HCT116 (cell line): ENCODE results near the gene THAP3. TPM values are rescaled to one million over a fixed set of nuclear protein-coding genes. Genes with fewer than 3 reads are reported as not detected.

Experiments used
- ATAC-seq: fragments of 200-7000 bp; cut with Tn5 transposase; 2 replicates; pipeline ENCODE4 v1.9.1; 2020; ENCODE audit warnings: mild to moderate bottlenecking, moderate library complexity
- BruUV-seq: library from RNA; stranded (reverse); fragments of 400-500 nt; replicated peaks from 2 replicates; lab custom pipeline; 2021; lab: Mats Ljungman, UMichigan
- CTCF ChIA-PET: fragments of 300-600 bp; sonication (Branson Sonifier 250); formaldehyde crosslinking; loops from one replicate; lab custom pipeline; 2021; ENCODE audit warnings: antibody characterized with exemption; lab: Charles Lee
- POLR2A ChIA-PET: fragments of 300-600, 350-600 bp; sonication (Branson Sonifier 250); formaldehyde crosslinking; loops from one replicate; lab custom pipeline; 2021; ENCODE audit warnings: antibody characterized with exemption; lab: Charles Lee
- RAD21 ChIA-PET, 2 experiments: fragments of 300-600 bp; sonication (Branson Sonifier 250); formaldehyde crosslinking; loops; one replicate each; lab custom pipeline; 2023; ENCODE audit warnings: low total read pairs in 2 of 2; ENCODE audit not compliant: uncharacterized antibody in 2 of 2, unreplicated experiment in 2 of 2, low non-redundant PET in 1 of 2; lab: Charles Lee
- DNase-seq: peaks from one replicate; pipeline ENCODE4 v3.0.0-alpha.2; 2010; ENCODE audit warnings: low read depth, low spot score
- H2AFZ ChIP-seq: fragments of 200-600 bp; shearing (Covaris generic), sonication (generic); 2 replicates; pipeline ENCODE4 v1.6.1; 2017; ENCODE audit warnings: low read depth, mixed run types, mixed read lengths, antibody characterized with exemption, low read length; ENCODE audit not compliant: poor library complexity, severe bottlenecking
- H3K27ac ChIP-seq: 2 replicates; pipeline ENCODE4 v1.5.1; 2012; ENCODE audit warnings: low read depth, low read length
- H3K27me3 ChIP-seq: fragments of 200-600 bp; sonication (generic); 2 replicates; pipeline ENCODE4 v1.6.1; 2016; ENCODE audit warnings: mixed run types, low read length, mixed read lengths; ENCODE audit not compliant: insufficient read depth
- H3K36me3 ChIP-seq, 2 experiments: fragments of 200-500 bp in 1 of 2; fragments of 200-600 bp in 1 of 2; sonication (Bioruptor generic) in 1 of 2; sonication (generic) in 1 of 2; 2 replicates each; pipeline versions ENCODE4 v1.5.1 to v1.6.1; 2014 to 2016; ENCODE audit warnings: low read length in 2 of 2, inconsistent platforms in 1 of 2, mixed read lengths in 1 of 2, mixed run types in 1 of 2; ENCODE audit not compliant: insufficient read depth in 2 of 2, control insufficient read depth in 1 of 2
- H3K4me1 ChIP-seq, 2 experiments: fragments of 200-600 bp in 1 of 2; sonication (generic) in 1 of 2; 2 replicates each; pipeline versions ENCODE4 v1.5.1 to v1.6.1; 2012 to 2017; ENCODE audit warnings: low read length in 2 of 2, inconsistent platforms in 1 of 2, mild to moderate bottlenecking in 1 of 2, mixed read lengths in 1 of 2, mixed run types in 1 of 2, moderate library complexity in 1 of 2; ENCODE audit not compliant: insufficient read depth in 2 of 2, control insufficient read depth in 1 of 2
- H3K4me2 ChIP-seq: fragments of 200-600 bp; sonication (generic); 2 replicates; pipeline ENCODE4 v1.6.1; 2017; ENCODE audit warnings: mixed run types, low read length, mixed read lengths
- H3K4me3 ChIP-seq, 2 experiments: fragments of 200-600 bp in 1 of 2; sonication (generic) in 1 of 2; replicated peaks in 1 of 2; 2 replicates each; pipeline ENCODE4 v1.5.1; 2011 to 2016; ENCODE audit warnings: low read length in 2 of 2, control low read depth in 1 of 2, low read depth in 1 of 2, mild to moderate bottlenecking in 1 of 2, mixed read lengths in 1 of 2, mixed run types in 1 of 2
- H3K79me2 ChIP-seq: fragments of 200-600 bp; sonication (generic); 2 replicates; pipeline ENCODE4 v1.6.1; 2017; ENCODE audit warnings: mild to moderate bottlenecking, mixed run types, low read length, moderate library complexity, mixed read lengths; ENCODE audit not compliant: insufficient read depth
- H3K9ac ChIP-seq: fragments of 200-600 bp; sonication (generic); 2 replicates; pipeline ENCODE4 v1.6.1; 2016; ENCODE audit warnings: low read length, mixed read lengths
- H3K9me2 ChIP-seq: fragments of 200-600 bp; sonication (generic), shearing (Covaris generic); 2 replicates; pipeline ENCODE4 v1.6.1; 2017; ENCODE audit warnings: mixed run types, mild to moderate bottlenecking, moderate library complexity; ENCODE audit not compliant: insufficient read depth
- H3K9me3 ChIP-seq, 2 experiments: fragments of 200-500 bp in 1 of 2; fragments of 200-600 bp in 1 of 2; sonication (Bioruptor generic) in 1 of 2; sonication (generic) in 1 of 2; 2 replicates each; pipeline ENCODE4 v1.6.1; 2014 to 2017; ENCODE audit warnings: low read length in 2 of 2, mixed read lengths in 2 of 2, inconsistent platforms in 1 of 2, low read depth in 1 of 2, mild to moderate bottlenecking in 1 of 2, mixed run types in 1 of 2, moderate library complexity in 1 of 2; ENCODE audit not compliant: control insufficient read depth in 1 of 2, insufficient read depth in 1 of 2
- H4K20me1 ChIP-seq: fragments of 200-600 bp; sonication (generic), shearing (Covaris generic); 2 replicates; pipeline ENCODE4 v1.6.1; 2017; ENCODE audit warnings: mixed run types, mild to moderate bottlenecking, moderate library complexity; ENCODE audit not compliant: insufficient read depth
- CBX3 ChIP-seq: IDR thresholded peaks from 2 replicates; pipeline ENCODE4 v1.6.1; 2012; ENCODE audit warnings: low read depth
- CEBPB ChIP-seq: IDR thresholded peaks from 2 replicates; pipeline ENCODE4 v1.6.1; 2012; ENCODE audit warnings: low read depth
- EGR1 ChIP-seq: IDR thresholded peaks from 2 replicates; pipeline ENCODE4 v1.6.1; 2012; ENCODE audit warnings: low read depth
- ELF1 ChIP-seq: IDR thresholded peaks from 2 replicates; pipeline ENCODE4 v1.6.1; 2012; ENCODE audit warnings: low read depth, borderline replicate concordance
- EZH2 ChIP-seq: fragments of 200-600 bp; sonication (generic); IDR thresholded peaks from 2 replicates; pipeline ENCODE4 v1.6.1; 2017; ENCODE audit warnings: antibody characterized with exemption, mixed run types
- EZH2phosphoT487 ChIP-seq: fragments of 200-600 bp; IDR thresholded peaks from 2 replicates; pipeline ENCODE4 v1.6.1; 2018; ENCODE audit warnings: antibody characterized with exemption, borderline replicate concordance
- FOSL1 ChIP-seq: IDR thresholded peaks from 2 replicates; pipeline ENCODE4 v1.6.1; 2012; ENCODE audit warnings: low read depth
- POLR2A ChIP-seq: IDR thresholded peaks from 2 replicates; pipeline ENCODE4 v1.7.0; 2011; ENCODE audit warnings: borderline replicate concordance; ENCODE audit not compliant: insufficient read depth, insufficient read length; ENCODE audit errors: extremely low read depth
- POLR2AphosphoS5 ChIP-seq: IDR thresholded peaks from 2 replicates; pipeline ENCODE4 v1.6.1; 2011; ENCODE audit warnings: mild to moderate bottlenecking, low read depth, low read length, moderate library complexity
- RAD21 ChIP-seq: IDR thresholded peaks from 2 replicates; pipeline ENCODE4 v1.6.1; 2012; ENCODE audit warnings: low read depth, mild to moderate bottlenecking
- SP1 ChIP-seq: IDR thresholded peaks from 2 replicates; pipeline ENCODE4 v1.6.1; 2012; ENCODE audit warnings: low read depth
- TCF7L2 ChIP-seq: IDR thresholded peaks from 2 replicates; pipeline ENCODE4 v1.7.0; 2011; ENCODE audit warnings: borderline replicate concordance, inconsistent platforms; ENCODE audit not compliant: insufficient read depth, insufficient read length; ENCODE audit errors: extremely low read depth
- YY1 ChIP-seq: IDR thresholded peaks from 2 replicates; pipeline ENCODE4 v1.6.1; 2011; ENCODE audit warnings: low read length, low read depth, moderate library complexity, mild to moderate bottlenecking; ENCODE audit not compliant: insufficient replicate concordance; ENCODE audit errors: extremely low read depth
- ZFX ChIP-seq: fragments of 450-650 bp; IDR thresholded peaks from 2 replicates; pipeline ENCODE4 v1.6.1; 2017
- ZNF274 ChIP-seq: fragments of 200-500 bp; sonication (Bioruptor generic); IDR thresholded peaks from 2 replicates; pipeline ENCODE4 v1.6.1; 2014; ENCODE audit warnings: mild to moderate bottlenecking, low read depth, low read length, inconsistent platforms
- intact Hi-C: fragments of 100-400 bp; cut with micrococcal nuclease; formaldehyde crosslinking; loops from 2 replicates; pipeline ENCODE4 v1.10.0; 2022
- total RNA-seq: library from RNA; stranded (reverse); gene quantifications from one replicate; pipeline ENCODE4 v1.2.1, GENCODE V29; 2021; ENCODE audit not compliant: unreplicated experiment
- TF ChIP-seq, protein P1 (sequence below): IDR thresholded peaks from 2 replicates; pipeline ENCODE4 v1.6.1; 2011; ENCODE audit warnings: mild to moderate bottlenecking, low read length, moderate library complexity; ENCODE audit not compliant: insufficient replicate concordance; ENCODE audit errors: extremely low read depth
- TF ChIP-seq, protein P2 (sequence below): IDR thresholded peaks from 2 replicates; pipeline ENCODE4 v1.6.1; 2012; ENCODE audit warnings: low read depth
- TF ChIP-seq, protein P3 (sequence below): IDR thresholded peaks from 2 replicates; pipeline ENCODE4 v1.6.1; 2012
- TF ChIP-seq, protein P4 (sequence below): IDR thresholded peaks from 2 replicates; pipeline ENCODE4 v1.6.1; 2012

The THAP3 gene
- total RNA-seq, 1 experiment from 2014 or later = 23.1 TPM

DNA sequence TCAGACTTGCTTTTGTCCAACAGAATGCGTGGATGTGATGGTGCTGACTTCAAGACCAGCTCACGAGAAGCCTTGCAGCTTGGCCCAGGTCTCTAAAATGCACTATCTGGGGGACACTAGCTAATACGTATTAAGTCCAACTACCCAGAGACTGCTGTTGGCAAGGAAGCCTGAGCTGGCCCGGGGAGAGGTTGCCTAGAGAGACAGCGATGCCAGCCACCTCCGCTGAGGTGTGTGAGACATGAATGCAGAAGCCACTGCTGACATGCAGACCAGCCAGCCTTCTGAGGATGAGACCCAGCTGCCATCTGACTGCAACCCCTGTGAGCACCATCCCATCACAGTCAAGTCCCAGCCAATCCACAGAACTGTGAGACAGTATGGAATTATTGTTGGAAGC is 32.5 kb downstream of the THAP3 start:
- H3K4me1 ChIP-seq = no peaks in the 10 kb centered on the region; a peak in 1 of 4 replicates
- H3K36me3 ChIP-seq = peaks cover 11 to 21% of the 10 kb centered on the region in 2 experiments
- H3K9ac ChIP-seq = no peak overlapping the region
- ChIA-PET RAD21 (no interaction called here), CTCF (interaction anchor here (1.4 kb wide), 1 partner anchor 44 kb away, joined by 4 read pairs; the partner anchor contains the start of gene DNAJC11), POLR2A (no interaction called here)
- no peaks in the 10 kb centered on the region for H3K27me3 ChIP-seq
- H3K9me3 ChIP-seq = no peaks in the 10 kb centered on the region
- ATAC-seq (no peak), DNase-seq (no peak)
- TF ChIP-seq ZNF274 (no peak), YY1 (no peak), EGR1 (no peak), CEBPB (no peak), FOSL1 (no peak), TCF7L2 (no peak), EZH2 (no peak), POLR2AphosphoS5 (no peak), RAD21 (no peak), ZFX (no peak), POLR2A (no peak), CBX3 (no peak), SP1 (no peak), ELF1 (no peak), EZH2phosphoT487 (no peak)
- TF ChIP-seq, protein P1, sequence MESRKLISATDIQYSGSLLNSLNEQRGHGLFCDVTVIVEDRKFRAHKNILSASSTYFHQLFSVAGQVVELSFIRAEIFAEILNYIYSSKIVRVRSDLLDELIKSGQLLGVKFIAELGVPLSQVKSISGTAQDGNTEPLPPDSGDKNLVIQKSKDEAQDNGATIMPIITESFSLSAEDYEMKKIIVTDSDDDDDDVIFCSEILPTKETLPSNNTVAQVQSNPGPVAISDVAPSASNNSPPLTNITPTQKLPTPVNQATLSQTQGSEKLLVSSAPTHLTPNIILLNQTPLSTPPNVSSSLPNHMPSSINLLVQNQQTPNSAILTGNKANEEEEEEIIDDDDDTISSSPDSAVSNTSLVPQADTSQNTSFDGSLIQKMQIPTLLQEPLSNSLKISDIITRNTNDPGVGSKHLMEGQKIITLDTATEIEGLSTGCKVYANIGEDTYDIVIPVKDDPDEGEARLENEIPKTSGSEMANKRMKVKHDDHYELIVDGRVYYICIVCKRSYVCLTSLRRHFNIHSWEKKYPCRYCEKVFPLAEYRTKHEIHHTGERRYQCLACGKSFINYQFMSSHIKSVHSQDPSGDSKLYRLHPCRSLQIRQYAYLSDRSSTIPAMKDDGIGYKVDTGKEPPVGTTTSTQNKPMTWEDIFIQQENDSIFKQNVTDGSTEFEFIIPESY = no peak
- TF ChIP-seq, protein P2, sequence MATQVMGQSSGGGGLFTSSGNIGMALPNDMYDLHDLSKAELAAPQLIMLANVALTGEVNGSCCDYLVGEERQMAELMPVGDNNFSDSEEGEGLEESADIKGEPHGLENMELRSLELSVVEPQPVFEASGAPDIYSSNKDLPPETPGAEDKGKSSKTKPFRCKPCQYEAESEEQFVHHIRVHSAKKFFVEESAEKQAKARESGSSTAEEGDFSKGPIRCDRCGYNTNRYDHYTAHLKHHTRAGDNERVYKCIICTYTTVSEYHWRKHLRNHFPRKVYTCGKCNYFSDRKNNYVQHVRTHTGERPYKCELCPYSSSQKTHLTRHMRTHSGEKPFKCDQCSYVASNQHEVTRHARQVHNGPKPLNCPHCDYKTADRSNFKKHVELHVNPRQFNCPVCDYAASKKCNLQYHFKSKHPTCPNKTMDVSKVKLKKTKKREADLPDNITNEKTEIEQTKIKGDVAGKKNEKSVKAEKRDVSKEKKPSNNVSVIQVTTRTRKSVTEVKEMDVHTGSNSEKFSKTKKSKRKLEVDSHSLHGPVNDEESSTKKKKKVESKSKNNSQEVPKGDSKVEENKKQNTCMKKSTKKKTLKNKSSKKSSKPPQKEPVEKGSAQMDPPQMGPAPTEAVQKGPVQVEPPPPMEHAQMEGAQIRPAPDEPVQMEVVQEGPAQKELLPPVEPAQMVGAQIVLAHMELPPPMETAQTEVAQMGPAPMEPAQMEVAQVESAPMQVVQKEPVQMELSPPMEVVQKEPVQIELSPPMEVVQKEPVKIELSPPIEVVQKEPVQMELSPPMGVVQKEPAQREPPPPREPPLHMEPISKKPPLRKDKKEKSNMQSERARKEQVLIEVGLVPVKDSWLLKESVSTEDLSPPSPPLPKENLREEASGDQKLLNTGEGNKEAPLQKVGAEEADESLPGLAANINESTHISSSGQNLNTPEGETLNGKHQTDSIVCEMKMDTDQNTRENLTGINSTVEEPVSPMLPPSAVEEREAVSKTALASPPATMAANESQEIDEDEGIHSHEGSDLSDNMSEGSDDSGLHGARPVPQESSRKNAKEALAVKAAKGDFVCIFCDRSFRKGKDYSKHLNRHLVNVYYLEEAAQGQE = no peak
- TF ChIP-seq, protein P3, sequence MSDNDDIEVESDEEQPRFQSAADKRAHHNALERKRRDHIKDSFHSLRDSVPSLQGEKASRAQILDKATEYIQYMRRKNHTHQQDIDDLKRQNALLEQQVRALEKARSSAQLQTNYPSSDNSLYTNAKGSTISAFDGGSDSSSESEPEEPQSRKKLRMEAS = no peak
- TF ChIP-seq, protein P4, sequence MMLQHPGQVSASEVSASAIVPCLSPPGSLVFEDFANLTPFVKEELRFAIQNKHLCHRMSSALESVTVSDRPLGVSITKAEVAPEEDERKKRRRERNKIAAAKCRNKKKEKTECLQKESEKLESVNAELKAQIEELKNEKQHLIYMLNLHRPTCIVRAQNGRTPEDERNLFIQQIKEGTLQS = no peak
- H3K9me2 ChIP-seq = no peaks in the 10 kb centered on the region
- H3K4me2 ChIP-seq = no peak overlapping the region
- no peak overlapping the region for H2AFZ ChIP-seq
- H4K20me1 ChIP-seq = no peaks in the 10 kb centered on the region
- no peak overlapping the region for H3K27ac ChIP-seq
- peaks cover 44% of the 10 kb centered on the region for H3K79me2 ChIP-seq
- intact Hi-C loops = no loop called here
- BruUV-seq = no TSS peak
- H3K4me3 ChIP-seq = no peak overlapping the region
